Keratinocyte (primary cell): Measurements from ENCODE around the gene PDS5B. TPM values are rescaled to one million over a fixed set of nuclear protein-coding genes. Genes with fewer than 3 reads are reported as not detected.

Experiments used
- DNase-seq: peaks from one replicate; pipeline ENCODE4 v3.0.0-alpha.2; 2011; ENCODE audit warnings: low read depth, missing footprints, low spot score
- FAIRE-seq: peaks from 2 replicates; lab custom pipeline; 2011; peaks lifted over from hg19 to GRCh38; lab: Jason Lieb, UNC
- H2AFZ ChIP-seq: 2 replicates; pipeline ENCODE4 v1.6.0; 2012; ENCODE audit warnings: low read length, control low read depth, inconsistent platforms; ENCODE audit not compliant: control insufficient read depth
- H3K27ac ChIP-seq: 2 replicates; pipeline ENCODE4 v1.5.1; 2011; ENCODE audit warnings: low read length; ENCODE audit not compliant: control insufficient read depth, insufficient read depth
- H3K27me3 ChIP-seq: 3 replicates; pipeline ENCODE4 v1.6.0; 2011; ENCODE audit warnings: low read length; ENCODE audit not compliant: control insufficient read depth, insufficient read depth; ENCODE audit errors: extremely low read depth
- H3K36me3 ChIP-seq, 2 experiments: 2 replicates in 1 of 2; 3 replicates in 1 of 2; pipeline ENCODE4 v1.5.1; 2011; ENCODE audit warnings: low read length in 2 of 2, mild to moderate bottlenecking in 1 of 2; ENCODE audit not compliant: control insufficient read depth in 2 of 2, insufficient read depth in 2 of 2; ENCODE audit errors: extremely low read depth in 1 of 2
- H3K4me1 ChIP-seq: 3 replicates; pipeline ENCODE4 v1.5.1; 2011; ENCODE audit warnings: low read length; ENCODE audit not compliant: control insufficient read depth, insufficient read depth; ENCODE audit errors: extremely low read depth
- H3K4me2 ChIP-seq: 3 replicates; pipeline ENCODE4 v1.6.0; 2011; ENCODE audit warnings: low read depth, low read length; ENCODE audit not compliant: control insufficient read depth, insufficient read depth; ENCODE audit errors: extremely low read depth
- H3K4me3 ChIP-seq, 3 experiments: fragments of 200-600 bp in 1 of 3; sonication (generic) in 1 of 3; 2 replicates in 2 of 3; 3 replicates in 1 of 3; pipeline ENCODE4 v1.5.1; 2011 to 2016; ENCODE audit warnings: low read length in 3 of 3, mild to moderate bottlenecking in 3 of 3, control low read depth in 2 of 3, inconsistent platforms in 1 of 3, low read depth in 1 of 3, mixed read lengths in 1 of 3, mixed run types in 1 of 3, moderate library complexity in 1 of 3; ENCODE audit not compliant: control insufficient read depth in 2 of 3, insufficient read depth in 2 of 3; ENCODE audit errors: extremely low read depth in 1 of 3
- H3K79me2 ChIP-seq: 2 replicates; pipeline ENCODE4 v1.6.0; 2012; ENCODE audit warnings: low read length; ENCODE audit not compliant: control insufficient read depth, insufficient read depth
- H3K9ac ChIP-seq: 3 replicates; pipeline ENCODE4 v1.6.0; 2011; ENCODE audit warnings: low read length; ENCODE audit not compliant: control insufficient read depth, insufficient read depth; ENCODE audit errors: extremely low read depth
- H3K9me1 ChIP-seq: 3 replicates; pipeline ENCODE4 v1.6.0; 2011; ENCODE audit warnings: low read length; ENCODE audit not compliant: control insufficient read depth, insufficient read depth; ENCODE audit errors: extremely low read depth
- H3K9me3 ChIP-seq: 2 replicates; pipeline ENCODE4 v1.5.1; 2012; ENCODE audit warnings: low read depth, low read length; ENCODE audit not compliant: control insufficient read depth
- H4K20me1 ChIP-seq: 3 replicates; pipeline ENCODE4 v1.6.0; 2011; ENCODE audit warnings: low read length; ENCODE audit not compliant: control insufficient read depth, insufficient read depth; ENCODE audit errors: extremely low read depth
- CTCF ChIP-seq, 3 experiments: IDR thresholded peaks in 1 of 3; conservative IDR thresholded peaks in 1 of 3; optimal IDR thresholded peaks in 1 of 3; 2 replicates in 2 of 3; 3 replicates in 1 of 3; pipeline versions ENCODE3 to v1.5.1; 2011; ENCODE audit warnings: low read length in 3 of 3, mild to moderate bottlenecking in 3 of 3, moderate library complexity in 2 of 3, control low read depth in 1 of 3, inconsistent platforms in 1 of 3; ENCODE audit not compliant: insufficient read depth in 2 of 3; ENCODE audit errors: extremely low read depth in 1 of 3
- EZH2 ChIP-seq: IDR thresholded peaks from one replicate; pipeline ENCODE4 v1.6.1; 2012; ENCODE audit warnings: inconsistent platforms, mild to moderate bottlenecking, low read length, moderate library complexity
- dilution Hi-C: fragments of 300-500 bp; cut with MboI; formaldehyde crosslinking; loops from one replicate; pipeline ENCODE4 v1.7.0; 2020; ENCODE audit warnings: low sequenced_read_pairs; ENCODE audit not compliant: extremely low pct_ligation_motif_present
- polyA plus RNA-seq, 5 experiments: library from polyadenylated mRNA; depleted of rRNA in 3 of 5; stranded (reverse) in 3 of 5; stranded (forward) in 1 of 5; unstranded in 1 of 5; fragments of >200 nt; gene quantifications; 1 replicate in 1 of 5; 2 replicates in 3 of 5; 3 replicates in 1 of 5; pipeline versions ENCODE4 v1.2.1 to v1.2.3, GENCODE V29; 2011 to 2012; ENCODE audit warnings: missing spikeins in 2 of 5, low read depth in 1 of 5, low replicate concordance in 1 of 5

Gene PDS5B
- polyA plus RNA-seq, 1 donor (not counting 4 experiments of a cell fraction or from before 2014, with no cell fraction given), result 6.9 TPM

DNA sequence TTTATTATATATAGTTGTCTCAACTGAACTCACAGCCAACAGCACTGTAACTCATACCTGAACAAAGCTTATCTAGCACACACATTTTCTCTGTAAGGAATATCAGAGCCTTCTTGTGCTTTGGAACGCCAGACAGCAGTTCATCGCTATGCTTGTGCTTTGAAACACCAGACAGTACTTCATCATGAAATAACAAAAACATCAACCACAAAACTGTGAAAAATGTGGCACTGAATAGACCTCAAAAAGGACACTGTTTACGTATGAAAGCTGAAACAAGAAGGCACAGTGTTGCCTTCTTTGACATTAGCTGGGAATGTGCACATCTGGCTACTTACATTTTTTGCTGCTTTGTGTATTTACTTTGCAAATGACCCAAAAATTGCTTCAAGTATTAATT is 160.2 kb downstream of the PDS5B start:
- peaks cover 0 to 2% of the 10 kb centered on the region in 2 experiments for H3K36me3 ChIP-seq
- H2AFZ ChIP-seq, result no peak overlapping the region
- H3K4me1 ChIP-seq, result no peaks in the 10 kb centered on the region
- H3K27me3 ChIP-seq, result no peaks in the 10 kb centered on the region
- dilution Hi-C loops, result no loop called here
- H3K9ac ChIP-seq, result no peak overlapping the region
- H3K4me3 ChIP-seq, result no peak overlapping the region
- TF ChIP-seq EZH2 (no peak), CTCF (optimal IDR thresholded peaks at IDR 0.05 in 1 of 3, IDR thresholded peaks at IDR 0.05 in 1 of 3, conservative IDR thresholded peaks at IDR 0.05 in 1 of 3; ENCODE audit: extremely low read depth in 1 of 3, insufficient read depth in 2 of 3, low read length in 3 of 3) (no peak)
- H3K9me3 ChIP-seq, result no peaks in the 10 kb centered on the region
- FAIRE-seq, result no peak
- H3K4me2 ChIP-seq, result no peak overlapping the region
- DNase-seq, result no peak
- no peaks in the 10 kb centered on the region for H4K20me1 ChIP-seq
- H3K27ac ChIP-seq, result no peak overlapping the region
- no peaks in the 10 kb centered on the region for H3K79me2 ChIP-seq
- H3K9me1 ChIP-seq, result no peaks in the 10 kb centered on the region

DNA sequence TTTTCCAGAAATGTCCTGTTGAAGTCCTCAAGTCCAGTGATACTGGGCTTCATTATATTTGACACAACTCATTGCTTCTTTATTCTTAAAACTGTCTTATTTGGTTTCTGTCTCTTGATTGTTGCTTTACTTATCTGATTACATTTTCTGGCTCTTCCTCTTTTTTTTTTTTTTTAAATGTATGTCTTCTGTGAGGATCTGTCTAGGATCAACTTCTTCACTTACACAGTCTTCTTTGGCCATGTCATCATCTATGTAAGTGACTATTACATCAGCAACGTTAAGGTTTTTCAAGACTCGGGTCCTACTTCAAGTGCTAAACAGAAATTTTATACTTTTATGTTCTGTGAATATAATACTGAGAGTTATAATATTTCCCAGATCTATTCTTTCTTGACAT is 162.1 kb downstream of the PDS5B start:
- FAIRE-seq (no peak), DNase-seq (no peak)
- Histone ChIP-seq H3K9me3 (no peaks in the 10 kb centered on the region), H3K9me1 (no peaks in the 10 kb centered on the region), H3K27me3 (no peaks in the 10 kb centered on the region), H3K4me3 (no peak overlapping the region), H4K20me1 (no peaks in the 10 kb centered on the region), H3K4me2 (no peak overlapping the region), H2AFZ (no peak overlapping the region), H3K27ac (no peak overlapping the region), H3K4me1 (no peaks in the 10 kb centered on the region), H3K9ac (no peak overlapping the region), H3K36me3 (peaks cover 0 to 2% of the 10 kb centered on the region in 2 experiments), H3K79me2 (no peaks in the 10 kb centered on the region)
- dilution Hi-C loops, result no loop called here
- no peak for TF ChIP-seq EZH2
- no peak for TF ChIP-seq CTCF (optimal IDR thresholded peaks at IDR 0.05 in 1 of 3, IDR thresholded peaks at IDR 0.05 in 1 of 3, conservative IDR thresholded peaks at IDR 0.05 in 1 of 3; ENCODE audit: extremely low read depth in 1 of 3, insufficient read depth in 2 of 3, low read length in 3 of 3)
